HCT116 (cell line): ENCODE data around the gene GLB1L. TPM values are rescaled to one million over a fixed set of nuclear protein-coding genes. Genes with fewer than 3 reads are reported as not detected.

Experiments used
- ATAC-seq: fragments of 200-7000 bp; cut with Tn5 transposase; 2 replicates; pipeline ENCODE4 v1.9.1; 2020; ENCODE audit warnings: mild to moderate bottlenecking, moderate library complexity
- BruUV-seq: library from RNA; stranded (reverse); fragments of 400-500 nt; replicated peaks from 2 replicates; lab custom pipeline; 2021; lab: Mats Ljungman, UMichigan
- CTCF ChIA-PET: fragments of 300-600 bp; sonication (Branson Sonifier 250); formaldehyde crosslinking; loops from one replicate; lab custom pipeline; 2021; ENCODE audit warnings: antibody characterized with exemption; lab: Charles Lee
- POLR2A ChIA-PET: fragments of 300-600, 350-600 bp; sonication (Branson Sonifier 250); formaldehyde crosslinking; loops from one replicate; lab custom pipeline; 2021; ENCODE audit warnings: antibody characterized with exemption; lab: Charles Lee
- RAD21 ChIA-PET, 2 experiments: fragments of 300-600 bp; sonication (Branson Sonifier 250); formaldehyde crosslinking; loops; one replicate each; lab custom pipeline; 2023; ENCODE audit warnings: low total read pairs in 2 of 2; ENCODE audit not compliant: uncharacterized antibody in 2 of 2, unreplicated experiment in 2 of 2, low non-redundant PET in 1 of 2; lab: Charles Lee
- DNase-seq: peaks from one replicate; pipeline ENCODE4 v3.0.0-alpha.2; 2010; ENCODE audit warnings: low read depth, low spot score
- H2AFZ ChIP-seq: fragments of 200-600 bp; shearing (Covaris generic), sonication (generic); 2 replicates; pipeline ENCODE4 v1.6.1; 2017; ENCODE audit warnings: low read depth, mixed run types, mixed read lengths, antibody characterized with exemption, low read length; ENCODE audit not compliant: poor library complexity, severe bottlenecking
- H3K27ac ChIP-seq: 2 replicates; pipeline ENCODE4 v1.5.1; 2012; ENCODE audit warnings: low read depth, low read length
- H3K27me3 ChIP-seq: fragments of 200-600 bp; sonication (generic); 2 replicates; pipeline ENCODE4 v1.6.1; 2016; ENCODE audit warnings: mixed run types, low read length, mixed read lengths; ENCODE audit not compliant: insufficient read depth
- H3K36me3 ChIP-seq, 2 experiments: fragments of 200-500 bp in 1 of 2; fragments of 200-600 bp in 1 of 2; sonication (Bioruptor generic) in 1 of 2; sonication (generic) in 1 of 2; 2 replicates each; pipeline versions ENCODE4 v1.5.1 to v1.6.1; 2014 to 2016; ENCODE audit warnings: low read length in 2 of 2, inconsistent platforms in 1 of 2, mixed read lengths in 1 of 2, mixed run types in 1 of 2; ENCODE audit not compliant: insufficient read depth in 2 of 2, control insufficient read depth in 1 of 2
- H3K4me1 ChIP-seq, 2 experiments: fragments of 200-600 bp in 1 of 2; sonication (generic) in 1 of 2; 2 replicates each; pipeline versions ENCODE4 v1.5.1 to v1.6.1; 2012 to 2017; ENCODE audit warnings: low read length in 2 of 2, inconsistent platforms in 1 of 2, mild to moderate bottlenecking in 1 of 2, mixed read lengths in 1 of 2, mixed run types in 1 of 2, moderate library complexity in 1 of 2; ENCODE audit not compliant: insufficient read depth in 2 of 2, control insufficient read depth in 1 of 2
- H3K4me2 ChIP-seq: fragments of 200-600 bp; sonication (generic); 2 replicates; pipeline ENCODE4 v1.6.1; 2017; ENCODE audit warnings: mixed run types, low read length, mixed read lengths
- H3K4me3 ChIP-seq, 2 experiments: fragments of 200-600 bp in 1 of 2; sonication (generic) in 1 of 2; replicated peaks in 1 of 2; 2 replicates each; pipeline ENCODE4 v1.5.1; 2011 to 2016; ENCODE audit warnings: low read length in 2 of 2, control low read depth in 1 of 2, low read depth in 1 of 2, mild to moderate bottlenecking in 1 of 2, mixed read lengths in 1 of 2, mixed run types in 1 of 2
- H3K79me2 ChIP-seq: fragments of 200-600 bp; sonication (generic); 2 replicates; pipeline ENCODE4 v1.6.1; 2017; ENCODE audit warnings: mild to moderate bottlenecking, mixed run types, low read length, moderate library complexity, mixed read lengths; ENCODE audit not compliant: insufficient read depth
- H3K9ac ChIP-seq: fragments of 200-600 bp; sonication (generic); 2 replicates; pipeline ENCODE4 v1.6.1; 2016; ENCODE audit warnings: low read length, mixed read lengths
- H3K9me2 ChIP-seq: fragments of 200-600 bp; sonication (generic), shearing (Covaris generic); 2 replicates; pipeline ENCODE4 v1.6.1; 2017; ENCODE audit warnings: mixed run types, mild to moderate bottlenecking, moderate library complexity; ENCODE audit not compliant: insufficient read depth
- H3K9me3 ChIP-seq, 2 experiments: fragments of 200-500 bp in 1 of 2; fragments of 200-600 bp in 1 of 2; sonication (Bioruptor generic) in 1 of 2; sonication (generic) in 1 of 2; 2 replicates each; pipeline ENCODE4 v1.6.1; 2014 to 2017; ENCODE audit warnings: low read length in 2 of 2, mixed read lengths in 2 of 2, inconsistent platforms in 1 of 2, low read depth in 1 of 2, mild to moderate bottlenecking in 1 of 2, mixed run types in 1 of 2, moderate library complexity in 1 of 2; ENCODE audit not compliant: control insufficient read depth in 1 of 2, insufficient read depth in 1 of 2
- H4K20me1 ChIP-seq: fragments of 200-600 bp; sonication (generic), shearing (Covaris generic); 2 replicates; pipeline ENCODE4 v1.6.1; 2017; ENCODE audit warnings: mixed run types, mild to moderate bottlenecking, moderate library complexity; ENCODE audit not compliant: insufficient read depth
- CBX3 ChIP-seq: IDR thresholded peaks from 2 replicates; pipeline ENCODE4 v1.6.1; 2012; ENCODE audit warnings: low read depth
- CEBPB ChIP-seq: IDR thresholded peaks from 2 replicates; pipeline ENCODE4 v1.6.1; 2012; ENCODE audit warnings: low read depth
- EGR1 ChIP-seq: IDR thresholded peaks from 2 replicates; pipeline ENCODE4 v1.6.1; 2012; ENCODE audit warnings: low read depth
- POLR2AphosphoS5 ChIP-seq: IDR thresholded peaks from 2 replicates; pipeline ENCODE4 v1.6.1; 2011; ENCODE audit warnings: mild to moderate bottlenecking, low read depth, low read length, moderate library complexity
- RAD21 ChIP-seq: IDR thresholded peaks from 2 replicates; pipeline ENCODE4 v1.6.1; 2012; ENCODE audit warnings: low read depth, mild to moderate bottlenecking
- SIN3A ChIP-seq: IDR thresholded peaks from 2 replicates; pipeline ENCODE4 v1.6.1; 2012; ENCODE audit warnings: low read depth
- SP1 ChIP-seq: IDR thresholded peaks from 2 replicates; pipeline ENCODE4 v1.6.1; 2012; ENCODE audit warnings: low read depth
- SRF ChIP-seq: IDR thresholded peaks from 2 replicates; pipeline ENCODE4 v1.6.1; 2012; ENCODE audit warnings: low read depth
- TCF7L2 ChIP-seq: IDR thresholded peaks from 2 replicates; pipeline ENCODE4 v1.7.0; 2011; ENCODE audit warnings: borderline replicate concordance, inconsistent platforms; ENCODE audit not compliant: insufficient read depth, insufficient read length; ENCODE audit errors: extremely low read depth
- YY1 ChIP-seq: IDR thresholded peaks from 2 replicates; pipeline ENCODE4 v1.6.1; 2011; ENCODE audit warnings: low read length, low read depth, moderate library complexity, mild to moderate bottlenecking; ENCODE audit not compliant: insufficient replicate concordance; ENCODE audit errors: extremely low read depth
- ZFX ChIP-seq: fragments of 450-650 bp; IDR thresholded peaks from 2 replicates; pipeline ENCODE4 v1.6.1; 2017
- intact Hi-C: fragments of 100-400 bp; cut with micrococcal nuclease; formaldehyde crosslinking; loops from 2 replicates; pipeline ENCODE4 v1.10.0; 2022
- total RNA-seq: library from RNA; stranded (reverse); gene quantifications from one replicate; pipeline ENCODE4 v1.2.1, GENCODE V29; 2021; ENCODE audit not compliant: unreplicated experiment
- TF ChIP-seq, protein P1 (sequence below), 3 experiments: fragments of 200-600 bp in 1 of 3; sonication (generic) in 1 of 3; IDR thresholded peaks in 2 of 3; conservative IDR thresholded peaks in 1 of 3; 2 replicates each; pipeline ENCODE4 v1.5.1; 2012 to 2017; ENCODE audit warnings: low read depth in 2 of 3, low read length in 2 of 3, antibody characterized with exemption in 1 of 3, borderline replicate concordance in 1 of 3, control low read depth in 1 of 3, mild to moderate bottlenecking in 1 of 3, mixed read lengths in 1 of 3, mixed run types in 1 of 3, moderate library complexity in 1 of 3; ENCODE audit not compliant: insufficient read depth in 1 of 3
- TF ChIP-seq, protein P2 (sequence below): IDR thresholded peaks from 2 replicates; pipeline ENCODE4 v1.6.1; 2012; ENCODE audit warnings: low read depth

The GLB1L gene
- total RNA-seq, 1 experiment from 2014 or later: 6.6 TPM

DNA sequence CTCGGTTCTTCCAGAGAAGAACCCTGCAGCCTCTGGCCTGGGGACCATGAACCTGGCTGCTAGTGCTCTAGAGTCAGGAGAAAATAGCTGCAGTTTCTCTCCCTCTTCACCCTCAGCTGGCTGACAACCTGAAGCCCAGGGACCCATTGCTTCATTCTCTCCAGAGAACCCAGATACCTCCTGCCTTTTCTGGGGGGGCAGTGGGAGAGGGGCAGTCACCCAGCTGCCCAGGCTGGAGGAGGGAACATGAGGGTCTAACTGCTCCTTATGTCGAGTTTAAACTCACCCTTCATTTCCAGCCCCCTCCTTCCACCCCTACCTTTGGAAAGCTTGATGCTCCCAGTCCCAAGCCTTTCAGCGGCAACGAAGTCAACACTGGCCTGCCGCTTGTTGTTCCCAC lies 46.3 kb downstream of the GLB1L start:
- no peaks in the 10 kb centered on the region for H3K36me3 ChIP-seq
- no peaks in the 10 kb centered on the region for H3K9me2 ChIP-seq
- ATAC-seq (no peak), DNase-seq (no peak)
- H3K9me3 ChIP-seq: no peaks in the 10 kb centered on the region
- no peaks in the 10 kb centered on the region for H3K79me2 ChIP-seq
- POLR2A ChIA-PET: no interaction called here
- CTCF ChIA-PET: no interaction called here
- TF ChIP-seq ZFX: no peak
- TF ChIP-seq SRF: no peak
- TF ChIP-seq EGR1: no peak
- TF ChIP-seq RAD21: no peak
- TF ChIP-seq YY1: no peak
- TF ChIP-seq POLR2AphosphoS5: no peak
- TF ChIP-seq TCF7L2: no peak
- no peak for TF ChIP-seq SIN3A
- no peak for TF ChIP-seq CBX3
- no peak for TF ChIP-seq SP1
- TF ChIP-seq, protein P1, sequence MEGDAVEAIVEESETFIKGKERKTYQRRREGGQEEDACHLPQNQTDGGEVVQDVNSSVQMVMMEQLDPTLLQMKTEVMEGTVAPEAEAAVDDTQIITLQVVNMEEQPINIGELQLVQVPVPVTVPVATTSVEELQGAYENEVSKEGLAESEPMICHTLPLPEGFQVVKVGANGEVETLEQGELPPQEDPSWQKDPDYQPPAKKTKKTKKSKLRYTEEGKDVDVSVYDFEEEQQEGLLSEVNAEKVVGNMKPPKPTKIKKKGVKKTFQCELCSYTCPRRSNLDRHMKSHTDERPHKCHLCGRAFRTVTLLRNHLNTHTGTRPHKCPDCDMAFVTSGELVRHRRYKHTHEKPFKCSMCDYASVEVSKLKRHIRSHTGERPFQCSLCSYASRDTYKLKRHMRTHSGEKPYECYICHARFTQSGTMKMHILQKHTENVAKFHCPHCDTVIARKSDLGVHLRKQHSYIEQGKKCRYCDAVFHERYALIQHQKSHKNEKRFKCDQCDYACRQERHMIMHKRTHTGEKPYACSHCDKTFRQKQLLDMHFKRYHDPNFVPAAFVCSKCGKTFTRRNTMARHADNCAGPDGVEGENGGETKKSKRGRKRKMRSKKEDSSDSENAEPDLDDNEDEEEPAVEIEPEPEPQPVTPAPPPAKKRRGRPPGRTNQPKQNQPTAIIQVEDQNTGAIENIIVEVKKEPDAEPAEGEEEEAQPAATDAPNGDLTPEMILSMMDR (IDR thresholded peaks at IDR 0.05 in 2 of 3, conservative IDR thresholded peaks at IDR 0.05 in 1 of 3; ENCODE audit: borderline replicate concordance in 1 of 3, insufficient read depth in 1 of 3, low read depth in 2 of 3, low read length in 2 of 3): no peak
- TF ChIP-seq CEBPB: no peak
- TF ChIP-seq, protein P2, sequence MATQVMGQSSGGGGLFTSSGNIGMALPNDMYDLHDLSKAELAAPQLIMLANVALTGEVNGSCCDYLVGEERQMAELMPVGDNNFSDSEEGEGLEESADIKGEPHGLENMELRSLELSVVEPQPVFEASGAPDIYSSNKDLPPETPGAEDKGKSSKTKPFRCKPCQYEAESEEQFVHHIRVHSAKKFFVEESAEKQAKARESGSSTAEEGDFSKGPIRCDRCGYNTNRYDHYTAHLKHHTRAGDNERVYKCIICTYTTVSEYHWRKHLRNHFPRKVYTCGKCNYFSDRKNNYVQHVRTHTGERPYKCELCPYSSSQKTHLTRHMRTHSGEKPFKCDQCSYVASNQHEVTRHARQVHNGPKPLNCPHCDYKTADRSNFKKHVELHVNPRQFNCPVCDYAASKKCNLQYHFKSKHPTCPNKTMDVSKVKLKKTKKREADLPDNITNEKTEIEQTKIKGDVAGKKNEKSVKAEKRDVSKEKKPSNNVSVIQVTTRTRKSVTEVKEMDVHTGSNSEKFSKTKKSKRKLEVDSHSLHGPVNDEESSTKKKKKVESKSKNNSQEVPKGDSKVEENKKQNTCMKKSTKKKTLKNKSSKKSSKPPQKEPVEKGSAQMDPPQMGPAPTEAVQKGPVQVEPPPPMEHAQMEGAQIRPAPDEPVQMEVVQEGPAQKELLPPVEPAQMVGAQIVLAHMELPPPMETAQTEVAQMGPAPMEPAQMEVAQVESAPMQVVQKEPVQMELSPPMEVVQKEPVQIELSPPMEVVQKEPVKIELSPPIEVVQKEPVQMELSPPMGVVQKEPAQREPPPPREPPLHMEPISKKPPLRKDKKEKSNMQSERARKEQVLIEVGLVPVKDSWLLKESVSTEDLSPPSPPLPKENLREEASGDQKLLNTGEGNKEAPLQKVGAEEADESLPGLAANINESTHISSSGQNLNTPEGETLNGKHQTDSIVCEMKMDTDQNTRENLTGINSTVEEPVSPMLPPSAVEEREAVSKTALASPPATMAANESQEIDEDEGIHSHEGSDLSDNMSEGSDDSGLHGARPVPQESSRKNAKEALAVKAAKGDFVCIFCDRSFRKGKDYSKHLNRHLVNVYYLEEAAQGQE: no peak
- no TSS peak for BruUV-seq
- no peaks in the 10 kb centered on the region for H4K20me1 ChIP-seq
- no peaks in the 10 kb centered on the region for H3K4me1 ChIP-seq
- H3K4me2 ChIP-seq: no peak overlapping the region
- RAD21 ChIA-PET: no interaction called here
- no peak overlapping the region for H3K9ac ChIP-seq
- H2AFZ ChIP-seq: no peak overlapping the region
- H3K27me3 ChIP-seq: no peaks in the 10 kb centered on the region
- no peak overlapping the region for H3K4me3 ChIP-seq
- H3K27ac ChIP-seq: no peak overlapping the region
- intact Hi-C loops: no loop called here
